Neuronal stem cell (in vitro differentiated cells): ENCODE data around the gene MEGF11.

Source experiments
- DNase-seq: peaks from one replicate; pipeline ENCODE4 v3.0.0-alpha.2; 2013; ENCODE audit warnings: low spot score
- H2AFZ ChIP-seq: one replicate; pipeline ENCODE4 v1.6.1; 2013; ENCODE audit warnings: mild to moderate bottlenecking, low read length, inconsistent platforms
- H2AK5ac ChIP-seq: 2 replicates; pipeline ENCODE4 v1.6.1; 2013; ENCODE audit warnings: low read depth, mild to moderate bottlenecking, inconsistent platforms, low read length, moderate library complexity, mixed read lengths
- H2BK120ac ChIP-seq: 2 replicates; pipeline ENCODE4 v1.6.1; 2013; ENCODE audit warnings: low read depth, mild to moderate bottlenecking, inconsistent platforms, low read length, moderate library complexity, mixed read lengths
- H2BK12ac ChIP-seq: one replicate; pipeline ENCODE4 v1.6.1; 2013; ENCODE audit warnings: low read length, inconsistent platforms
- H2BK15ac ChIP-seq: 2 replicates; pipeline ENCODE4 v1.6.1; 2013; ENCODE audit warnings: mild to moderate bottlenecking, low read length, inconsistent platforms, mixed read lengths
- H2BK5ac ChIP-seq: one replicate; pipeline ENCODE4 v1.6.1; 2013; ENCODE audit warnings: inconsistent platforms, mild to moderate bottlenecking, low read length, moderate library complexity
- H3K14ac ChIP-seq: one replicate; pipeline ENCODE4 v1.6.1; 2013; ENCODE audit warnings: low read length, inconsistent platforms
- H3K18ac ChIP-seq: 2 replicates; pipeline ENCODE4 v1.6.1; 2013; ENCODE audit warnings: low read length, inconsistent platforms
- H3K23ac ChIP-seq: 2 replicates; pipeline ENCODE4 v1.6.1; 2013; ENCODE audit warnings: low read depth, mild to moderate bottlenecking, mixed read lengths, low read length, inconsistent platforms; ENCODE audit not compliant: poor library complexity
- H3K27ac ChIP-seq: replicated peaks from 3 replicates; pipeline ENCODE4 v1.5.1; 2013; ENCODE audit warnings: low read length, inconsistent platforms
- H3K27me3 ChIP-seq, 3 experiments: 2 replicates each; pipeline ENCODE4 v1.6.1; 2013; ENCODE audit warnings: low read length in 3 of 3, mild to moderate bottlenecking in 2 of 3, inconsistent platforms in 1 of 3, low read depth in 1 of 3, mixed read lengths in 1 of 3, moderate library complexity in 1 of 3; ENCODE audit not compliant: control insufficient read depth in 3 of 3, insufficient read depth in 3 of 3
- H3K36me3 ChIP-seq, 2 donors: replicated peaks in 1 of 2; 2 replicates each; pipeline ENCODE4 v1.6.1; 2013; ENCODE audit warnings: low read length in 2 of 2; ENCODE audit not compliant: control insufficient read depth in 2 of 2, insufficient read depth in 2 of 2
- H3K4ac ChIP-seq: 2 replicates; pipeline ENCODE4 v1.6.1; 2013; ENCODE audit warnings: inconsistent platforms, mild to moderate bottlenecking, low read length, moderate library complexity
- H3K4me1 ChIP-seq, 2 donors: 1 replicate in 1 of 2; 2 replicates in 1 of 2; pipeline ENCODE4 v1.6.1; 2013; ENCODE audit warnings: low read length in 2 of 2, low read depth in 1 of 2; ENCODE audit not compliant: control insufficient read depth in 2 of 2, insufficient read depth in 1 of 2
- H3K4me2 ChIP-seq: one replicate; pipeline ENCODE4 v1.6.1; 2013; ENCODE audit warnings: mild to moderate bottlenecking, low read length, inconsistent platforms; ENCODE audit not compliant: insufficient read depth, poor library complexity, severe bottlenecking
- H3K4me3 ChIP-seq, 2 donors: 2 replicates each; pipeline ENCODE4 v1.5.1; 2013; ENCODE audit warnings: low read length in 2 of 2, mild to moderate bottlenecking in 2 of 2, inconsistent platforms in 1 of 2, moderate library complexity in 1 of 2
- H3K79me1 ChIP-seq: one replicate; pipeline ENCODE4 v1.6.1; 2013; ENCODE audit warnings: low read depth, mild to moderate bottlenecking, inconsistent platforms, low read length, moderate library complexity
- H3K9ac ChIP-seq: one replicate; pipeline ENCODE4 v1.6.1; 2013; ENCODE audit warnings: mild to moderate bottlenecking, low read depth, low read length, inconsistent platforms; ENCODE audit not compliant: poor library complexity
- H3K9me3 ChIP-seq, 2 donors: replicated peaks in 1 of 2; 2 replicates each; pipeline versions ENCODE3 to v1.6.1; 2013; ENCODE audit warnings: low read length in 2 of 2, mild to moderate bottlenecking in 2 of 2, inconsistent platforms in 1 of 2, low read depth in 1 of 2, mixed read lengths in 1 of 2, moderate library complexity in 1 of 2; ENCODE audit not compliant: control insufficient read depth in 2 of 2, insufficient read depth in 1 of 2
- H4K8ac ChIP-seq: one replicate; pipeline ENCODE4 v1.6.1; 2013; ENCODE audit warnings: low read depth, mild to moderate bottlenecking, inconsistent platforms, low read length, moderate library complexity
- H4K91ac ChIP-seq: one replicate; pipeline ENCODE4 v1.6.1; 2013; ENCODE audit warnings: low read length, low read depth, mild to moderate bottlenecking, inconsistent platforms; ENCODE audit not compliant: poor library complexity
- WGBS, 2 donors: extraction: QIAGEN DNeasy Blood & Tissue Kit; methylation state at CpG; one replicate each; pipeline ENCODE4 v1.1.7; 2013; ENCODE audit warnings: missing lambda C conversion rate in 2 of 2, mixed read lengths in 1 of 2; ENCODE audit not compliant: insufficient read length in 2 of 2, insufficient replicate concordance in 1 of 2; ENCODE audit errors: extremely low coverage in 2 of 2; 5-methylcytosine and 5-hydroxymethylcytosine counted together

The MEGF11 gene

GRCh38 chr15:66190746-66191145, 62.8 kb downstream of the MEGF11 start:
- H3K36me3 ChIP-seq = no peaks in the 10 kb centered on the region
- no peak for DNase-seq
- H3K14ac ChIP-seq = no peak overlapping the region
- H3K4me3 ChIP-seq = no peak overlapping the region
- H3K23ac ChIP-seq = no peak overlapping the region
- peak overlapping the region; percentile 20 for H2BK15ac ChIP-seq
- no peak overlapping the region for H2AK5ac ChIP-seq
- H3K4me2 ChIP-seq = no peak overlapping the region
- H3K9ac ChIP-seq = no peak overlapping the region
- H3K4me1 ChIP-seq = peaks cover 0 to 16% of the 10 kb centered on the region in 2 donors
- H3K4ac ChIP-seq = no peak overlapping the region
- H4K8ac ChIP-seq = no peak overlapping the region
- H3K27me3 ChIP-seq = peaks cover 0 to 22% (median 0%) of the 10 kb centered on the region in 3 experiments
- no peak overlapping the region for H2BK5ac ChIP-seq
- no peaks in the 10 kb centered on the region for H3K79me1 ChIP-seq
- peaks cover 0 to 2% of the 10 kb centered on the region in 2 donors for H3K9me3 ChIP-seq
- no peak overlapping the region for H4K91ac ChIP-seq
- H2BK12ac ChIP-seq = no peak overlapping the region
- WGBS, 2 donors = no CpG with 5 or more reads among the region's 5 CpGs
- H3K27ac ChIP-seq = no peak overlapping the region
- no peak overlapping the region for H2BK120ac ChIP-seq
- no peak overlapping the region for H2AFZ ChIP-seq
- H3K18ac ChIP-seq = no peak overlapping the region

- Histone ChIP-seq H3K18ac (no peak overlapping the region), H3K23ac (no peak overlapping the region), H4K8ac (no peak overlapping the region), H3K4me3 (no peak overlapping the region), H4K91ac (no peak overlapping the region), H3K27me3 (peaks cover 0 to 32% (median 0%) of the 10 kb centered on the region in 3 experiments), H3K4ac (no peak overlapping the region), H2BK5ac (no peak overlapping the region), H3K14ac (no peak overlapping the region), H2AFZ (no peak overlapping the region), H2AK5ac (no peak overlapping the region), H2BK15ac (no peak overlapping the region), H2BK120ac (no peak overlapping the region), H3K9ac (no peak overlapping the region), H3K36me3 (no peaks in the 10 kb centered on the region), H3K9me3 (peaks cover 0 to 2% of the 10 kb centered on the region in 2 donors), H3K79me1 (no peaks in the 10 kb centered on the region), H3K27ac (no peak overlapping the region), H3K4me1 (peaks cover 0 to 16% of the 10 kb centered on the region in 2 donors), H3K4me2 (no peak overlapping the region), H2BK12ac (no peak overlapping the region)
- DNase-seq = no peak
- no CpG with 5 or more reads among the region's 6 CpGs for WGBS, 2 donors
Measured at GRCh38 chr15:66189291-66189690, 64.3 kb downstream of the MEGF11 start.

- peaks cover 0 to 2% of the 10 kb centered on the region in 2 donors for H3K9me3 ChIP-seq
- WGBS, 2 donors = no CpG with 5 or more reads among the region's 4 CpGs
- no peak for DNase-seq
Measured at GRCh38 chr15:66188464-66188863, 65.1 kb downstream of the MEGF11 start.

GRCh38 chr15:66187271-66187670, 66.3 kb downstream of the MEGF11 start:
- H2BK15ac ChIP-seq = no peak overlapping the region
- no peak overlapping the region for H2AFZ ChIP-seq
- H2BK120ac ChIP-seq = no peak overlapping the region
- WGBS, 2 donors = no CpG with 5 or more reads among the region's 6 CpGs
- no peak overlapping the region for H2AK5ac ChIP-seq
- no peak overlapping the region for H4K8ac ChIP-seq
- peaks cover 0 to 49% (median 0%) of the 10 kb centered on the region in 3 experiments for H3K27me3 ChIP-seq
- H3K4me1 ChIP-seq = peaks cover 0 to 16% of the 10 kb centered on the region in 2 donors
- no peaks in the 10 kb centered on the region for H3K9me3 ChIP-seq
- no peak overlapping the region for H3K4me2 ChIP-seq
- no peak overlapping the region for H3K23ac ChIP-seq
- H3K4ac ChIP-seq = no peak overlapping the region
- H4K91ac ChIP-seq = no peak overlapping the region
- no peak overlapping the region for H2BK5ac ChIP-seq
- H2BK12ac ChIP-seq = no peak overlapping the region
- H3K18ac ChIP-seq = peak overlapping the region; percentile 87
- DNase-seq = no peak
- H3K14ac ChIP-seq = no peak overlapping the region
- no peak overlapping the region for H3K9ac ChIP-seq
- H3K4me3 ChIP-seq = no peak overlapping the region
- no peaks in the 10 kb centered on the region for H3K36me3 ChIP-seq
- H3K79me1 ChIP-seq = no peaks in the 10 kb centered on the region
- H3K27ac ChIP-seq = no peak overlapping the region

More at GRCh38 chr15:66188464-66188863, 65.1 kb downstream of the MEGF11 start:
- H3K36me3 ChIP-seq = no peaks in the 10 kb centered on the region
- peaks cover 0 to 16% of the 10 kb centered on the region in 2 donors for H3K4me1 ChIP-seq
- H3K27me3 ChIP-seq = peaks cover 0 to 38% (median 0%) of the 10 kb centered on the region in 3 experiments
- peak overlapping the region; percentile 37 for H3K23ac ChIP-seq
- no peak overlapping the region for H2BK120ac ChIP-seq
- no peak overlapping the region for H4K8ac ChIP-seq
- H4K91ac ChIP-seq = no peak overlapping the region
- H2BK5ac ChIP-seq = peak overlapping the region; percentile 2
- H3K4me3 ChIP-seq = peak overlapping the region in 1 of 2 donors; percentile 17
- H3K27ac ChIP-seq = no peak overlapping the region
- no peak overlapping the region for H3K4me2 ChIP-seq
- H3K4ac ChIP-seq = no peak overlapping the region
- H3K79me1 ChIP-seq = no peaks in the 10 kb centered on the region
- H2BK12ac ChIP-seq = no peak overlapping the region
- H2BK15ac ChIP-seq = no peak overlapping the region
- peak overlapping the region; percentile 95 for H2AK5ac ChIP-seq
- peak overlapping the region; percentile 11 for H3K18ac ChIP-seq
- H2AFZ ChIP-seq = no peak overlapping the region
- no peak overlapping the region for H3K9ac ChIP-seq
- no peak overlapping the region for H3K14ac ChIP-seq
